ENCODE data around the gene IP6K1. TPM values are rescaled to one million over a fixed set of nuclear protein-coding genes. Genes with fewer than 3 reads are reported as not detected.

IP6K1 gene
- total and polyA plus RNA-seq, 10 of the 15 experiments (the other 5 are each of a cell fraction or from before 2014, with no cell fraction given), result 1.3 to 30.6 (median 18.2) TPM

GRCh38 chr3:49813497-49814174 is 27.3 kb upstream of the IP6K1 start, which contains the start of gene UBA7 (continued):
- TF ChIP-seq FOXK2 (IDR thresholded peaks at IDR 0.05) (no peak), SIX5 (IDR thresholded peaks at IDR 0.05; ENCODE audit: low read depth, low read length, severe bottlenecking) (no peak), POU2F2 (IDR thresholded peaks at IDR 0.05; ENCODE audit: borderline replicate concordance, low read depth, low read length) (peak; percentile 36; the same call in 1 of the 3 replicates), PKNOX1 (IDR thresholded peaks at IDR 0.05) (no peak), PBX3 (IDR thresholded peaks at IDR 0.05; ENCODE audit: insufficient replicate concordance, low read depth, low read length) (no peak), STAT3 (IDR thresholded peaks at IDR 0.05; ENCODE audit: low read depth, low read length) (no peak), RAD21 (IDR thresholded peaks at IDR 0.05; ENCODE audit: insufficient read depth, low read depth, low read length) (no peak), HDAC6 (IDR thresholded peaks at IDR 0.05; ENCODE audit: unreplicated experiment) (no peak), NBN (IDR thresholded peaks at IDR 0.05) (0 out of 2 replicates have a peak, but pooled peaks have one; percentile 22), REST (IDR thresholded peaks at IDR 0.05; ENCODE audit: low read depth, low read length) (0 out of 2 replicates have a peak, but pooled peaks have one; percentile 9), EP300 (IDR thresholded peaks at IDR 0.05; ENCODE audit: borderline replicate concordance in 1 of 2, control insufficient read depth in 1 of 2, low read depth in 2 of 2, low read length in 2 of 2) (no peak), MYB (IDR thresholded peaks at IDR 0.05; ENCODE audit: borderline replicate concordance, low read depth, low read length) (no peak), LARP7 (IDR thresholded peaks at IDR 0.05) (0 out of 2 replicates have a peak, but pooled peaks have one; percentile 37), SMAD5 (IDR thresholded peaks at IDR 0.05; ENCODE audit: low read depth) (no peak), NKRF (conservative IDR thresholded peaks at IDR 0.05) (0 out of 2 replicates have a peak, but pooled peaks have one; percentile 42), EED (IDR thresholded peaks at IDR 0.05; ENCODE audit: low read depth) (peak; percentile 51; the same call in 1 of the 2 replicates), CEBPB (IDR thresholded peaks at IDR 0.05; ENCODE audit: borderline replicate concordance in 1 of 2, low read depth in 2 of 2, low read length in 2 of 2) (no peak), NFIC (IDR thresholded peaks at IDR 0.05; ENCODE audit: low read depth, low read length) (no peak), ZZZ3 (IDR thresholded peaks at IDR 0.05; ENCODE audit: control insufficient read depth, insufficient read length, low read depth) (no peak), MEF2A (IDR thresholded peaks at IDR 0.05; ENCODE audit: insufficient read depth, low read depth, low read length) (no peak), CHD2 (IDR thresholded peaks at IDR 0.05; ENCODE audit: borderline replicate concordance, low read depth, low read length) (0 out of 2 replicates have a peak, but pooled peaks have one; percentile 53), NRF1 (conservative IDR thresholded peaks at IDR 0.05; ENCODE audit: low read depth, low read length) (no peak)
